Right lobe of liver (tissue), 4 donors: Measurements from ENCODE around the gene KICS2.

ENCODE experiments used
- CTCF ChIP-seq, 4 donors: fragments of 200-600 bp in 3 of 4; fragments of 450-650 bp in 1 of 4; IDR thresholded peaks; one replicate each; pipeline versions ENCODE4 v1.5.1 to v1.8.0; 2016 to 2022; ENCODE audit warnings: antibody characterized with exemption in 4 of 4, mild to moderate bottlenecking in 2 of 4
- POLR2A ChIP-seq: fragments of 450-650 bp; IDR thresholded peaks from one replicate; pipeline ENCODE4 v1.6.1; 2017; ENCODE audit warnings: antibody characterized with exemption, mild to moderate bottlenecking
- donor health status: DM: no; HTN: no; CAD: no.
- donor health status: DM: no; HTN: no; CAD: no.
- donor health status: DM: no; HTN: yes; CAD: no.

GRCh38 chr12:64229796-64230195, 7.7 kb upstream of the KICS2 start:
- TF ChIP-seq CTCF (IDR thresholded peaks at IDR 0.05) (no peak), POLR2A (no peak)
